Measurements from ENCODE around the gene PARD3B. TPM values are rescaled to one million over a fixed set of nuclear protein-coding genes. Genes with fewer than 3 reads are reported as not detected.

Gene PARD3B
- total RNA-seq, 1 donor from 2014 or later, result 18.4 TPM

DNA sequence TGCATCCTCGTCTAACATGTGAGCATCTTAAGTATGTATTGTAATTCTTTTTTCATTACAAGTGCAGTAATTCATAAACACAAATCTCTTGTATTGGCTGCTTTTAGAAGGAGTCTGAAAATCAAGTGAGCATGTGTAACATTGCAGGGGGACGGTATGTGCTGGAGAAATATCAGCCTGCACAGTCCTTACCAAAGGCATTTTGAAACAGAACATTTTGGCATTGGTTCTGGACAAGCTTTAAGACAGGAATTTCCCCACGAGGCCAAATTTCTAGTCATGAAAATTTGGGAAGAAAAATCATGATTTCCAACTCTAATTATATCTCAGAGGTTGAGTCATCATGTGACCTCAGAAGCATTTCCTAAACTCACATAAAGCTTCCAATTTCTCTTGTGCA is 1112.3 kb downstream of the PARD3B start:
- H3K9me3 Mint-ChIP-seq, result peaks cover 5% of the 10 kb centered on the region
- peaks cover 32% of the 10 kb centered on the region for H3K4me1 Mint-ChIP-seq
- no peak overlapping the region for H3K27ac Mint-ChIP-seq (ENCODE audit: unreplicated experiment)
- DNase-seq (ENCODE audit: low read depth, low spot score), result no peak
- H3K36me3 Mint-ChIP-seq (ENCODE audit: low read depth), result no peaks in the 10 kb centered on the region
- TF ChIP-seq, protein P1, sequence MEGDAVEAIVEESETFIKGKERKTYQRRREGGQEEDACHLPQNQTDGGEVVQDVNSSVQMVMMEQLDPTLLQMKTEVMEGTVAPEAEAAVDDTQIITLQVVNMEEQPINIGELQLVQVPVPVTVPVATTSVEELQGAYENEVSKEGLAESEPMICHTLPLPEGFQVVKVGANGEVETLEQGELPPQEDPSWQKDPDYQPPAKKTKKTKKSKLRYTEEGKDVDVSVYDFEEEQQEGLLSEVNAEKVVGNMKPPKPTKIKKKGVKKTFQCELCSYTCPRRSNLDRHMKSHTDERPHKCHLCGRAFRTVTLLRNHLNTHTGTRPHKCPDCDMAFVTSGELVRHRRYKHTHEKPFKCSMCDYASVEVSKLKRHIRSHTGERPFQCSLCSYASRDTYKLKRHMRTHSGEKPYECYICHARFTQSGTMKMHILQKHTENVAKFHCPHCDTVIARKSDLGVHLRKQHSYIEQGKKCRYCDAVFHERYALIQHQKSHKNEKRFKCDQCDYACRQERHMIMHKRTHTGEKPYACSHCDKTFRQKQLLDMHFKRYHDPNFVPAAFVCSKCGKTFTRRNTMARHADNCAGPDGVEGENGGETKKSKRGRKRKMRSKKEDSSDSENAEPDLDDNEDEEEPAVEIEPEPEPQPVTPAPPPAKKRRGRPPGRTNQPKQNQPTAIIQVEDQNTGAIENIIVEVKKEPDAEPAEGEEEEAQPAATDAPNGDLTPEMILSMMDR (conservative IDR thresholded peaks at IDR 0.05), result no peak
- H3K27me3 Mint-ChIP-seq (ENCODE audit: low read depth), result peaks cover 19% of the 10 kb centered on the region
- H3K4me3 Mint-ChIP-seq, result no peak overlapping the region

DNA sequence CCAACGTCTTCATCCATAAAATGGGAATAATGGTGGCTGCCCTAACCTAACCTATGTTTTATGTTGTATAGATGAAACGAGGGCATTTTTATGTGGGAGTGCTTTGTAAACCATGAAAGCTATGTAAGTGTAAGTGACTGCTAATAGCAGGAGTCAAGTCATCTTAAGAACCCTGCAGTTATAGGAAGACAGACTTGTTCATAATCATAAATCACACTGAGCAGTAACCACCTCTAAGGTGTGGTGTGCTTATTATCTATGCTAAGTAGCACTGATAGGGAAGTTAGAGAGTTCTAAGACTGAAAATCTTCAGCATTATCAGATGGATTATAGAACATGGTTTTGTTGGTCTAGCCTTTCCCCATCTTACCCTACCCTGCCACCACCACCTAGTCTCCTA is 1112.8 kb downstream of the PARD3B start:
- TF ChIP-seq, protein P1 (conservative IDR thresholded peaks at IDR 0.05), result no peak
- Mint-ChIP-seq H3K27me3 (ENCODE audit: low read depth) (peaks cover 22% of the 10 kb centered on the region), H3K27ac (ENCODE audit: unreplicated experiment) (no peak overlapping the region), H3K4me1 (peaks cover 30% of the 10 kb centered on the region), H3K4me3 (no peak overlapping the region), H3K9me3 (peaks cover 5% of the 10 kb centered on the region), H3K36me3 (ENCODE audit: low read depth) (no peaks in the 10 kb centered on the region)
- no peak for DNase-seq (ENCODE audit: low read depth, low spot score)

DNA sequence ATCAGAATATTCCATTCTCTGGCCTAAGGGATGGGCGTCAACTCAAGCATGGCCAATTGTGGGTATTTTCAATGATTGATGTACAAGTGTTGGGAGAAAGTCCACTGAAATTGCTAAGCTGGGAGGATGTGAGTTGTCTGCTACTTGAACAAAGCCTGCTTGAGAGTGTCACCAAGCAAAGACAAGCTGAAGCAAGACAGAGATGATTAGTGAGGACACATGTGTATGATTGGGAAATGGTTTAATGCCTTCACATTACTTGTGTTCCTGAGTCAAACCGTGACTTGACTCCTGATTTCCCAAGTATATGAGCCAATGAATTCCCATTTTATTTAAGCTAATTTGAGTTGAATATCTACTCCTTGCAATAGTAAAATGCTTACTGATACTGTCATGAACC is 1113.3 kb downstream of the PARD3B start:
- Mint-ChIP-seq H3K36me3 (ENCODE audit: low read depth) (no peaks in the 10 kb centered on the region), H3K27me3 (ENCODE audit: low read depth) (peaks cover 25% of the 10 kb centered on the region), H3K4me1 (peaks cover 26% of the 10 kb centered on the region), H3K4me3 (no peak overlapping the region), H3K27ac (ENCODE audit: unreplicated experiment) (no peak overlapping the region), H3K9me3 (peaks cover 5% of the 10 kb centered on the region)
- DNase-seq (ENCODE audit: low read depth, low spot score), result no peak
- TF ChIP-seq, protein P1 (conservative IDR thresholded peaks at IDR 0.05), result no peak

DNA sequence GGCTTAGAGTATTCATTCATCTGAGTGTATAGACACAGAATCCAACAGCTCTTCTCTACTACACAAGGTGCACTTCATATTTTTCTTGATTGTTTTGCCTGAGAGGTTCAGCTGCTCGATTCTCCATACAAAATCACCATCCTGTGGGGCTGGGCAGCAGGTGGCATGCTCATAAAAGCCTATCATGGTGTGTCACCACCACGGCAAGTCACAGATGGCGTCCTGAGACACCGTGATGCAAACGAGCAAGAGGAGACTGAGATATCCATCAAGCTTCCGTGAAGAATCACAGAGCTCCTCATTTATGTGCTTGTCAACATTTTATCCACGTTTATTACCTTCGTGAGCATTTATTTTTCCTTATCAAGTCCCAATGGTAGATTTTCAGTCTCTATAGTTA is 1114.6 kb downstream of the PARD3B start:
- TF ChIP-seq, protein P1 (conservative IDR thresholded peaks at IDR 0.05), result no peak
- peaks cover 25% of the 10 kb centered on the region for H3K27me3 Mint-ChIP-seq (ENCODE audit: low read depth)
- no peak overlapping the region for H3K4me3 Mint-ChIP-seq
- DNase-seq (ENCODE audit: low read depth, low spot score), result no peak
- H3K9me3 Mint-ChIP-seq, result no peaks in the 10 kb centered on the region
- peaks cover 26% of the 10 kb centered on the region for H3K4me1 Mint-ChIP-seq
- no peak overlapping the region for H3K27ac Mint-ChIP-seq (ENCODE audit: unreplicated experiment)
- no peaks in the 10 kb centered on the region for H3K36me3 Mint-ChIP-seq (ENCODE audit: low read depth)

DNA sequence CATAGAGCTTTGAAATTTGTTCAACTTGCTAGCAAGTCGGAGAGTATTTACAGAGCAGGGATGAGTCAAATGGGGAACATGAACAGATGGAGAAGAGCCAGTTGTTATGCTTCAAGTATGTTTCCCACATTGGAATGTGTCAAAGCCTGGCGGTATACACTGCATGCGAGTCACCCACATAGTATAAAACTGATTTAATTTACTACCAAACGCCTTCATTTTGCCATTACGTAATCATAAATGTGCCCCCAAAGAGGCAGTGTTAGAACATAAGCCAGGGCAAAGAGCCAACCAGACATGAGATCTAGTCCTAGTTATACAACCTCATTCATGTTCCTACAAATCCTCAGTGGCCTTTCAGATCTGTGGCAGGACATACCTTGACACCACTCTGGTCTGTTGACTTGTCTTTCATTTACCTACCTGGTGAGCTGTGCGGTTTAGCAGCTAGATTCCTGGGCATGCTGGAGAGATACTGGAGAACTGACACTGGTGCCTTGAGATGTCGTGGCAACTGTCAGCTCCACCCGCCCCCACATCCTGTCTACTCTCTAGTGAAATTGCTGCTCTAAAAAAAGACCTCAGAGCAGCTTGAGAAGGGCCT is 1115.3 kb downstream of the PARD3B start:
- Mint-ChIP-seq H3K27ac (ENCODE audit: unreplicated experiment) (no peak overlapping the region), H3K4me1 (peaks cover 21% of the 10 kb centered on the region), H3K27me3 (ENCODE audit: low read depth) (peaks cover 22% of the 10 kb centered on the region), H3K9me3 (peaks cover under 1% of the 10 kb centered on the region), H3K4me3 (no peak overlapping the region), H3K36me3 (ENCODE audit: low read depth) (no peaks in the 10 kb centered on the region)
- TF ChIP-seq, protein P1 (conservative IDR thresholded peaks at IDR 0.05), result no peak
- no peak for DNase-seq (ENCODE audit: low read depth, low spot score)

All from neural crest cell (in vitro differentiated cells).